IMR-90 (cell line): Measurements from ENCODE around the gene IGFBP5.
A peak's percentile ranks its signal among the peaks of the same experiment; 100 is the strongest.

Experiments
- MAFK ChIP-seq: IDR thresholded peaks from 2 replicates; pipeline ENCODE4 v1.6.1; 2012; ENCODE audit warnings: low read depth, low read length, improper control_type of control experiment
- POLR2A ChIP-seq: IDR thresholded peaks from 2 replicates; pipeline ENCODE4 v1.6.1; 2012; ENCODE audit warnings: mild to moderate bottlenecking, low read depth, low read length
- TF ChIP-seq, protein P1 (sequence below): conservative IDR thresholded peaks from 2 replicates; pipeline ENCODE4 v1.5.1; 2012; ENCODE audit warnings: mild to moderate bottlenecking, low read depth, low read length, improper control_type of control experiment

DNA sequence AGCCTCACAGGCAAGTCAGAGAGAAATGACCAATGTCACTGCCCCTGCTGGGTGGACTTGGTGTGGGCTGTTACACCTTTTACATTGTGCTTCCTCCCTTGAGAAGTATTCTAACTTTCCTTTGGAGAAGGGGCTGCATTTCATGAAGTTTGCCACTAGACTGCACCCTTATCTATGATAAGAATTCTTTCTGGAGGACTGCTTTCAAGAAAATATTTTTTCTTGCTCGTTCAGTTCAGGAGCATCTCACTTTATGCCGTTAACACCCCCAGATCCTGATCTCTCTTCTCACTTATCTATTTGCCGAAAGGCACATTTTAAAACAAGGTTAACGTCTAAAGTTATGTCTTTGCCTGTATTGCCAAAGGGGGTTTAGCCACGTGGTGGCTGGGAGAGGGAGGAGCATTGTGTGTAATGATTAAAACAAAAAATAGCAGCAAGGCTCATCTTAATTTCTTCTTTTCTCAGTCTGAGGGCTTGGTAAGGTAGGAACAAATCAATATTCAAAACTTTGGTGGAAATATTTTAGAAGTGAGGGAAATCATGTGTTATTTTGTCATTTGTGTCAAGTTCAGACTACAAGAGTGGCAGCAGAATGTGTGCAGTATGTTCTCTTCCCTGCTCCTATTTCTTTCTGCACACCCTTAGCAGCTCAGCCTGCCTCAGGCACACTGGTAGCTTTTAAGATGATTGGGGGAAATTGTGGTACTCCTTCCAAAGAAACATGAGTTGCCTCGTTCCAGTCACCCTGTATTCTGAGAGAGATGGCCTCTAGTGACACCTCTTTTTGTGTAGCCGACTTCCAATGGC is 1.6 kb upstream of the IGFBP5 start:
- TF ChIP-seq POLR2A (no peak), MAFK (no peak)
- TF ChIP-seq, protein P1, sequence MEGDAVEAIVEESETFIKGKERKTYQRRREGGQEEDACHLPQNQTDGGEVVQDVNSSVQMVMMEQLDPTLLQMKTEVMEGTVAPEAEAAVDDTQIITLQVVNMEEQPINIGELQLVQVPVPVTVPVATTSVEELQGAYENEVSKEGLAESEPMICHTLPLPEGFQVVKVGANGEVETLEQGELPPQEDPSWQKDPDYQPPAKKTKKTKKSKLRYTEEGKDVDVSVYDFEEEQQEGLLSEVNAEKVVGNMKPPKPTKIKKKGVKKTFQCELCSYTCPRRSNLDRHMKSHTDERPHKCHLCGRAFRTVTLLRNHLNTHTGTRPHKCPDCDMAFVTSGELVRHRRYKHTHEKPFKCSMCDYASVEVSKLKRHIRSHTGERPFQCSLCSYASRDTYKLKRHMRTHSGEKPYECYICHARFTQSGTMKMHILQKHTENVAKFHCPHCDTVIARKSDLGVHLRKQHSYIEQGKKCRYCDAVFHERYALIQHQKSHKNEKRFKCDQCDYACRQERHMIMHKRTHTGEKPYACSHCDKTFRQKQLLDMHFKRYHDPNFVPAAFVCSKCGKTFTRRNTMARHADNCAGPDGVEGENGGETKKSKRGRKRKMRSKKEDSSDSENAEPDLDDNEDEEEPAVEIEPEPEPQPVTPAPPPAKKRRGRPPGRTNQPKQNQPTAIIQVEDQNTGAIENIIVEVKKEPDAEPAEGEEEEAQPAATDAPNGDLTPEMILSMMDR: peak; percentile 83
